GM13977 (cell line): ENCODE results near the gene XRCC5.

ENCODE experiments used
- DNase-seq: peaks from one replicate; pipeline ENCODE4 v3.0.0; 2012; ENCODE audit warnings: low spot score
- CTCF ChIP-seq: IDR thresholded peaks from 2 replicates; pipeline ENCODE4 v1.5.1; 2012; ENCODE audit warnings: mild to moderate bottlenecking, control low read depth; ENCODE audit not compliant: insufficient read depth; ENCODE audit errors: extremely low read depth, missing control alignments
- in situ Hi-C: fragments of 300-500 bp; cut with MboI; formaldehyde crosslinking; loops from one replicate; pipeline ENCODE4 v1.12.0; 2022; ENCODE audit warnings: low sequenced_read_pairs, low pct_unique_long_range_greater_than_20kb, mixed read lengths, inconsistent platforms; ENCODE audit not compliant: unreplicated experiment

Gene XRCC5

GRCh38 chr2:216215658-216216390, 106.7 kb downstream of the XRCC5 start:
- DNase-seq, result no peak
- in situ Hi-C loops, result no loop called here
- peak; percentile 27 for TF ChIP-seq CTCF

GRCh38 chr2:216216951-216217903, 108.1 kb downstream of the XRCC5 start:
- TF ChIP-seq CTCF, result no peak
- no peak for DNase-seq
- in situ Hi-C loops, result no loop called here

- DNase-seq, result no peak
- TF ChIP-seq CTCF, result no peak
- in situ Hi-C loops, result no loop called here
These were observed 108.7 kb downstream of the XRCC5 start for GRCh38 chr2:216217904-216218260.

GRCh38 chr2:216219861-216220260, 110.7 kb downstream of the XRCC5 start:
- TF ChIP-seq CTCF, result no peak
- no peak for DNase-seq
- in situ Hi-C loops, result no loop called here

GRCh38 chr2:216220976-216221375, 111.8 kb downstream of the XRCC5 start:
- no peak for DNase-seq
- TF ChIP-seq CTCF, result no peak
- in situ Hi-C loops, result no loop called here

GRCh38 chr2:216221811-216222210, 112.7 kb downstream of the XRCC5 start:
- in situ Hi-C loops, result no loop called here
- no peak for TF ChIP-seq CTCF
- DNase-seq, result no peak
